MCF 10A (cell line): ENCODE measurements around the gene OR8A1. TPM values are rescaled to one million over a fixed set of nuclear protein-coding genes. Genes with fewer than 3 reads are reported as not detected.

Experiments
- BruUV-seq: library from RNA; stranded (reverse); fragments of 400-500 nt; replicated peaks from 2 replicates; lab custom pipeline; 2021; lab: Mats Ljungman, UMichigan
- CTCF ChIA-PET: fragments of 300-600 bp; sonication (Branson Sonifier 250); formaldehyde crosslinking; extraction: SDS; loops from one replicate; lab custom pipeline; 2021; ENCODE audit warnings: antibody characterized with exemption, inconsistent platforms; lab: Yijun Ruan, JAX
- POLR2A ChIA-PET: fragments of 300-600, 350-650 bp; sonication (Branson Sonifier 250); formaldehyde crosslinking; extraction: SDS; loops from one replicate; lab custom pipeline; 2020; ENCODE audit warnings: antibody characterized with exemption, inconsistent platforms; lab: Yijun Ruan, JAX
- DNase-seq: peaks from one replicate; pipeline ENCODE4 v3.0.0-alpha.2; 2018; ENCODE audit not compliant: unreplicated experiment
- H3K27ac Mint-ChIP-seq: one replicate; pipeline ENCODE4 v1.8.0; 2022; ENCODE audit warnings: mild to moderate bottlenecking, low read depth, mixed read lengths; ENCODE audit not compliant: unreplicated experiment
- H3K27me3 Mint-ChIP-seq: one replicate; pipeline ENCODE4 v1.8.0; 2022; ENCODE audit warnings: mixed read lengths; ENCODE audit not compliant: insufficient read depth, unreplicated experiment
- H3K36me3 Mint-ChIP-seq: one replicate; pipeline ENCODE4 v1.8.0; 2022; ENCODE audit warnings: mild to moderate bottlenecking, moderate library complexity, mixed read lengths; ENCODE audit not compliant: insufficient read depth, unreplicated experiment
- H3K4me1 Mint-ChIP-seq: one replicate; pipeline ENCODE4 v1.8.0; 2022; ENCODE audit warnings: mixed read lengths; ENCODE audit not compliant: insufficient read depth, unreplicated experiment
- H3K4me3 Mint-ChIP-seq: one replicate; pipeline ENCODE4 v1.8.0; 2022; ENCODE audit warnings: mild to moderate bottlenecking, moderate library complexity, mixed read lengths; ENCODE audit not compliant: unreplicated experiment
- H3K9me3 Mint-ChIP-seq: one replicate; pipeline ENCODE4 v1.8.0; 2022; ENCODE audit warnings: mixed read lengths; ENCODE audit not compliant: unreplicated experiment
- CTCF ChIP-seq: fragments of 200-600 bp; IDR thresholded peaks from one replicate; pipeline ENCODE4 v1.8.0; 2022; ENCODE audit warnings: antibody characterized with exemption, mild to moderate bottlenecking; ENCODE audit not compliant: unreplicated experiment
- intact Hi-C: fragments of 100-400 bp; cut with micrococcal nuclease; formaldehyde crosslinking; loops from 2 replicates; pipeline ENCODE4 v1.14.1; 2022
- total RNA-seq: library from RNA; stranded (reverse); gene quantifications from 2 replicates; pipeline ENCODE4 v1.2.3, GENCODE V29; 2022

Gene OR8A1
- total RNA-seq, 1 experiment from 2014 or later, result not detected

GRCh38 chr11:124605719-124606118, 35.9 kb downstream of the OR8A1 start:
- Mint-ChIP-seq H3K27me3 (peaks cover 7% of the 10 kb centered on the region), H3K36me3 (no peaks in the 10 kb centered on the region), H3K4me3 (no peak overlapping the region), H3K4me1 (no peaks in the 10 kb centered on the region), H3K27ac (no peak overlapping the region), H3K9me3 (no peaks in the 10 kb centered on the region)
- intact Hi-C loops, result no loop called here
- CTCF ChIA-PET, result interaction anchor here (0.5 to 1.2 kb wide), 3 partner anchors 13 to 385 kb away, joined by 3 to 4 read pairs (median 3); no protein-coding TSS in a partner anchor
- DNase-seq, result no peak
- POLR2A ChIA-PET, result no interaction called here
- TF ChIP-seq CTCF, result no peak
- no TSS peak for BruUV-seq

GRCh38 chr11:124608147-124608546, 38.4 kb downstream of the OR8A1 start:
- no TSS peak for BruUV-seq
- DNase-seq, result no peak
- Mint-ChIP-seq H3K4me1 (no peaks in the 10 kb centered on the region), H3K27ac (no peak overlapping the region), H3K36me3 (no peaks in the 10 kb centered on the region), H3K27me3 (peaks cover 8% of the 10 kb centered on the region), H3K9me3 (no peaks in the 10 kb centered on the region), H3K4me3 (no peak overlapping the region)
- ChIA-PET CTCF (interaction anchor here (0.6 to 1.0 kb wide), 4 partner anchors 23 to 1551 kb away, joined by 3 to 4 read pairs (median 3); no protein-coding TSS in a partner anchor), POLR2A (no interaction called here)
- no peak for TF ChIP-seq CTCF
- intact Hi-C loops, result no loop called here

GRCh38 chr11:124610295-124610694, 40.5 kb downstream of the OR8A1 start:
- no peaks in the 10 kb centered on the region for H3K4me1 Mint-ChIP-seq
- DNase-seq, result no peak
- intact Hi-C loops, result no loop called here
- no peak overlapping the region for H3K27ac Mint-ChIP-seq
- H3K9me3 Mint-ChIP-seq, result no peaks in the 10 kb centered on the region
- H3K36me3 Mint-ChIP-seq, result no peaks in the 10 kb centered on the region
- no peak for TF ChIP-seq CTCF
- ChIA-PET POLR2A (no interaction called here), CTCF (interaction anchor here (0.6 to 0.9 kb wide), 4 partner anchors 25 to 1458 kb away, joined by 3 to 10 read pairs (median 4); no protein-coding TSS in a partner anchor)
- peaks cover 19% of the 10 kb centered on the region for H3K27me3 Mint-ChIP-seq
- no peak overlapping the region for H3K4me3 Mint-ChIP-seq
- no TSS peak for BruUV-seq

- CTCF ChIA-PET, result interaction anchor here (0.9 kb wide), 1 partner anchor 25 kb away, joined by 10 read pairs; no protein-coding TSS in a partner anchor
- TF ChIP-seq CTCF, result no peak
These were observed 41.3 kb downstream of the OR8A1 start, which contains the start of gene PANX3 for GRCh38 chr11:124611064-124611463. TSS of gene PANX3 (plus strand) at chr11:124611428. CDS start at chr11:124611557, 129 bp downstream.

More at GRCh38 chr11:124611064-124611463, 41.3 kb downstream of the OR8A1 start, which contains the start of gene PANX3:
- no peaks in the 10 kb centered on the region for H3K36me3 Mint-ChIP-seq
- H3K4me1 Mint-ChIP-seq, result no peaks in the 10 kb centered on the region
- no TSS peak for BruUV-seq
- POLR2A ChIA-PET, result no interaction called here
- H3K27me3 Mint-ChIP-seq, result peaks cover 19% of the 10 kb centered on the region
- no peak for DNase-seq
- H3K9me3 Mint-ChIP-seq, result no peaks in the 10 kb centered on the region
- intact Hi-C loops, result no loop called here
- no peak within 1 kb of the TSS for H3K27ac Mint-ChIP-seq
- H3K4me3 Mint-ChIP-seq, result no peak within 1 kb of the TSS
